MM.1S (cell line): ENCODE measurements around the gene OLFM1.
A peak's percentile ranks its signal among the peaks of the same experiment; 100 is the strongest.

ENCODE experiments used
- DNase-seq: peaks from one replicate; pipeline ENCODE4 v3.0.0-alpha.2; 2015
- H2AFZ ChIP-seq: fragments of 300-600 bp; sonication (generic); 2 replicates; pipeline ENCODE4 v1.6.0; 2016; ENCODE audit warnings: antibody characterized with exemption, low read length
- H3F3A ChIP-seq: fragments of 300-600 bp; sonication (generic); 2 replicates; pipeline ENCODE4 v1.6.1; 2016; ENCODE audit warnings: mild to moderate bottlenecking, antibody characterized with exemption, low read length, moderate library complexity, mixed read lengths; ENCODE audit not compliant: insufficient read depth
- H3K27ac ChIP-seq: fragments of 300-600 bp; sonication (generic); 2 replicates; pipeline ENCODE4 v1.5.1; 2016; ENCODE audit warnings: mild to moderate bottlenecking, low read length
- H3K27me3 ChIP-seq: fragments of 300-600 bp; sonication (generic); replicated peaks from 2 replicates; pipeline ENCODE4 v1.6.0; 2016; ENCODE audit warnings: low read length; ENCODE audit not compliant: insufficient read depth
- H3K36me3 ChIP-seq: fragments of 300-600 bp; sonication (generic); replicated peaks from 2 replicates; pipeline ENCODE4 v1.6.1; 2016; ENCODE audit warnings: mild to moderate bottlenecking, low read length, mixed read lengths; ENCODE audit not compliant: insufficient read depth
- H3K4me1 ChIP-seq: fragments of 300-600 bp; sonication (generic); 2 replicates; pipeline ENCODE4 v1.6.1; 2016; ENCODE audit warnings: low read length, mixed read lengths
- H3K4me2 ChIP-seq: fragments of 300-600 bp; sonication (generic); 2 replicates; pipeline ENCODE4 v1.6.0; 2016; ENCODE audit warnings: low read depth, low read length
- H3K4me3 ChIP-seq: fragments of 300-600 bp; sonication (generic); 2 replicates; pipeline ENCODE4 v1.5.1; 2016; ENCODE audit warnings: low read length, mixed read lengths
- H3K79me2 ChIP-seq: fragments of 300-600 bp; sonication (generic); 2 replicates; pipeline ENCODE4 v1.6.1; 2016; ENCODE audit warnings: mixed run types, low read length, mixed read lengths
- H3K9ac ChIP-seq: fragments of 300-600 bp; sonication (generic); 2 replicates; pipeline ENCODE4 v1.6.1; 2016; ENCODE audit warnings: low read length, mixed read lengths
- H3K9me2 ChIP-seq: fragments of 300-600 bp; sonication (generic); replicated peaks from 2 replicates; pipeline ENCODE4 v1.6.1; 2016; ENCODE audit warnings: mild to moderate bottlenecking, low read length, mixed read lengths; ENCODE audit not compliant: insufficient read depth
- H3K9me3 ChIP-seq: fragments of 300-600 bp; sonication (generic); replicated peaks from 2 replicates; pipeline ENCODE4 v1.6.1; 2016; ENCODE audit warnings: mild to moderate bottlenecking, low read length, mixed read lengths; ENCODE audit not compliant: insufficient read depth
- H4K20me1 ChIP-seq: fragments of 300-600 bp; sonication (generic); 2 replicates; pipeline ENCODE4 v1.6.1; 2016; ENCODE audit warnings: mild to moderate bottlenecking, low read length, moderate library complexity, mixed read lengths; ENCODE audit not compliant: insufficient read depth
- EZH2 ChIP-seq: fragments of 300-600 bp; sonication (generic); optimal IDR thresholded peaks from 2 replicates; pipeline ENCODE3; 2017; ENCODE audit warnings: low read depth, mild to moderate bottlenecking, antibody characterized with exemption, low read length, mixed read lengths
- EZH2phosphoT487 ChIP-seq: fragments of 300-600 bp; sonication (generic); IDR thresholded peaks from 2 replicates; pipeline ENCODE4 v1.6.1; 2018; ENCODE audit warnings: antibody characterized with exemption, low read length
- TF ChIP-seq, protein P1 (sequence below): fragments of 300-600 bp; sonication (generic); IDR thresholded peaks from 2 replicates; pipeline ENCODE4 v1.5.1; 2016; ENCODE audit warnings: antibody characterized with exemption, low read length, mixed read lengths

Gene OLFM1

DNA sequence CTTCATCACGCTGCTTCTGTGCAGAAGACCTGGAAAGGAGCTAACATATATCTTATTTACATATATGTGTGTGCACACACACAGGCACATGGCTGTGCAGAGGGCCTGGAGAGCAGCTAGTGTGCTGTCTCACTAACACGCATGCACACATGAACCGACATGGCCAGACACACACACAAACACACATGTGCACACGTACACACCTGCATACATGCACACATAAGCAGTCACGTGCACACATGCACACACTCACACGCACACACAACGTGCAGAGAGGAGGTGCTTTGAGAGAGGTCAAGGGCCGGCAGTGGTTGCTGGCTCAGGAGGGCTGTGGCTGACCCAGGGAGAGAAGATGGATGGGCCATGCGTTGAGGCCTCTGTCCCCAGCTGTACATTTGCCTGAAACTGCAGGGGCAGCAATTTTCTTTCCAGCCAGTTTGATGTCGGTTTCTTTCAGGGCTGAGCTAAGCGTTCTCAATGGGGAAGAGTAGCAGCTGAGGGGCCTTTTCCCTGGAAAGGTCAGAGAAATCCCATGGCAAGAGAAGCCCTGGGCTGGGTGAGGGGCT is 66.7 kb downstream of the OLFM1 start:
- Histone ChIP-seq H3K4me1 (no peaks in the 10 kb centered on the region), H3K27ac (no peak overlapping the region), H3K36me3 (no peaks in the 10 kb centered on the region), H3K4me3 (no peak overlapping the region), H3K79me2 (no peaks in the 10 kb centered on the region), H3K9me3 (no peaks in the 10 kb centered on the region), H3K9me2 (no peaks in the 10 kb centered on the region), H2AFZ (no peak overlapping the region), H4K20me1 (no peaks in the 10 kb centered on the region), H3K27me3 (peaks cover 81% of the 10 kb centered on the region), H3K9ac (no peak overlapping the region), H3K4me2 (no peak overlapping the region), H3F3A (no peaks in the 10 kb centered on the region)
- TF ChIP-seq EZH2phosphoT487 (no peak), EZH2 (no peak)
- TF ChIP-seq, protein P1, sequence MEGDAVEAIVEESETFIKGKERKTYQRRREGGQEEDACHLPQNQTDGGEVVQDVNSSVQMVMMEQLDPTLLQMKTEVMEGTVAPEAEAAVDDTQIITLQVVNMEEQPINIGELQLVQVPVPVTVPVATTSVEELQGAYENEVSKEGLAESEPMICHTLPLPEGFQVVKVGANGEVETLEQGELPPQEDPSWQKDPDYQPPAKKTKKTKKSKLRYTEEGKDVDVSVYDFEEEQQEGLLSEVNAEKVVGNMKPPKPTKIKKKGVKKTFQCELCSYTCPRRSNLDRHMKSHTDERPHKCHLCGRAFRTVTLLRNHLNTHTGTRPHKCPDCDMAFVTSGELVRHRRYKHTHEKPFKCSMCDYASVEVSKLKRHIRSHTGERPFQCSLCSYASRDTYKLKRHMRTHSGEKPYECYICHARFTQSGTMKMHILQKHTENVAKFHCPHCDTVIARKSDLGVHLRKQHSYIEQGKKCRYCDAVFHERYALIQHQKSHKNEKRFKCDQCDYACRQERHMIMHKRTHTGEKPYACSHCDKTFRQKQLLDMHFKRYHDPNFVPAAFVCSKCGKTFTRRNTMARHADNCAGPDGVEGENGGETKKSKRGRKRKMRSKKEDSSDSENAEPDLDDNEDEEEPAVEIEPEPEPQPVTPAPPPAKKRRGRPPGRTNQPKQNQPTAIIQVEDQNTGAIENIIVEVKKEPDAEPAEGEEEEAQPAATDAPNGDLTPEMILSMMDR: no peak
- no peak for DNase-seq

DNA sequence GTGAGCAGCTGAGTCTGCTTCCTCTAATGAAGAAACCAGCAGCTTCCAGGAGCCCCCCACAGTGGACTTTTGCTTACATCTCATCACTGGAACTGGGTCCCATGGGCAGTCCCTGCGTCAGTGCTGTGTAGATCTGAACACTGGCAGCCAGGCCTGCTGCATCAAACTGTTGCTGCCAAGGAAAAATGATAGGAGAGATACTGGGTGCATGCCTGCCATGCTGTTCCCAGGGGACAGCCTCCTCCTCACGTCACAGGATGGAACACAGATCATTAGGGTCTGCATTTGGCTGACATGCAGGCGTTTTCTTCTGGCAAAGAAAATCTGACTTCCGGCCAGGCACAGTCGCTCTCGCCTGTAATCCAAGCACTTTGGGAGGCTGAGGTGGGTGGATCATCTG is 67.9 kb downstream of the OLFM1 start:
- no peak overlapping the region for H2AFZ ChIP-seq
- TF ChIP-seq EZH2: no peak
- TF ChIP-seq, protein P1: no peak
- no peaks in the 10 kb centered on the region for H3K79me2 ChIP-seq
- no peaks in the 10 kb centered on the region for H3K36me3 ChIP-seq
- H3F3A ChIP-seq: no peaks in the 10 kb centered on the region
- H3K4me3 ChIP-seq: no peak overlapping the region
- no peaks in the 10 kb centered on the region for H3K9me2 ChIP-seq
- H3K4me1 ChIP-seq: no peaks in the 10 kb centered on the region
- DNase-seq: no peak
- H3K9ac ChIP-seq: no peak overlapping the region
- peaks cover 88% of the 10 kb centered on the region for H3K27me3 ChIP-seq
- no peak overlapping the region for H3K27ac ChIP-seq
- no peaks in the 10 kb centered on the region for H3K9me3 ChIP-seq
- no peaks in the 10 kb centered on the region for H4K20me1 ChIP-seq
- H3K4me2 ChIP-seq: no peak overlapping the region

DNA sequence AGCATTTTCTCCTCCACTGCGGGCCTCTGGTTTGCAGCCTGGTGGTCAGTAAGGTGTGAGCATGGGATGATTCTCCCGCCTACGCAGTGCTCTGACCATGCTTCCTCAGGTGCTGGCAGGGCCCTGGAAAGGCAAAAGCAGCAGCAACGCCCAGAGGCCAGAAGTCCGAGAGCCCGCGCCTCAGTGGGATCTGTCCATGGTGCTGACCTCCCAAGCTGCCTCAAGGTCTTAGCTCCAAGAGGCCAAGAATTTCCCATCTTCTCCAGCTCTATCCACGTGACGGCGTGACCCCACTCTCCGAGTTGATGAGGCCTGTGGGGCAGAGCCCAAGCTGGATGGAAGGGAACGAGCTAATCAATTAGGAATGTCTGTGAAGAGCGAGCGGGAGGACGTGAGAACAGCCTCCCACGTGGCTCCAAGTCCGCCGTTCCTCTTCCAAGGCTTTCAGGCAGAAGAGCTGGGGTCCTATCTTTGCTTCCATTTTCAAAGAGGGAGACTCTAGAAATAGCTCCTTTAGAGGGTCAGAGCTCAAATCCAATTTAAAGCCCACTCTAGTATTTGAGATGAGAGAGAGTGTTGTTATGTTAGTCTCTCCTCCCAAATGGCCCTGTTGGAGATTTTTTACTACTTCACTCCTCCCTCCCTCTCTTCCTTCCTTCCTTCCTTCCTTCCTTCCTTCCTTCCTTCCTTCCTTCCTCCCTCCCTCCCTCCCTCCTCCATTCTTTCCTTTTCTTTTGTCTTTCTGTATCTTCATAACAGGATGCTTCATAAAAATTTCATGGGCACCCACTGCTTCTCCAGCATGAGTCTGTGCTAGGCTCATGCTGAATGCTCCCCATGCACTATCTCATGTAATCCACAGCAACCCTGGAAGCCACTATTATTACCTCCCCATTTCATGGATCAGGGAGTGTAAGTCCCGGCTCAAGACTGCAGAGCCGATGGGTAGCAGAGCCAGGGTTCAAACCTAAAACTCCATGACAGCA is 69.3 kb downstream of the OLFM1 start:
- no peaks in the 10 kb centered on the region for H3F3A ChIP-seq
- H3K27me3 ChIP-seq: peaks cover 87% of the 10 kb centered on the region
- no peak overlapping the region for H2AFZ ChIP-seq
- DNase-seq: peak; percentile 50
- H3K36me3 ChIP-seq: no peaks in the 10 kb centered on the region
- H3K9me2 ChIP-seq: no peaks in the 10 kb centered on the region
- no peak overlapping the region for H3K27ac ChIP-seq
- TF ChIP-seq EZH2phosphoT487: no peak
- no peaks in the 10 kb centered on the region for H3K4me1 ChIP-seq
- no peaks in the 10 kb centered on the region for H3K9me3 ChIP-seq
- no peak overlapping the region for H3K9ac ChIP-seq
- H4K20me1 ChIP-seq: no peaks in the 10 kb centered on the region
- no peak overlapping the region for H3K4me2 ChIP-seq
- H3K79me2 ChIP-seq: no peaks in the 10 kb centered on the region
- no peak overlapping the region for H3K4me3 ChIP-seq
